CD14-positive monocyte (primary cell): ENCODE results near the gene SDF4. TPM values are rescaled to one million over a fixed set of nuclear protein-coding genes. Genes with fewer than 3 reads are reported as not detected.

Experiments
- DNase-seq, 3 donors: peaks; one replicate each; pipeline ENCODE4 v3.0.0-alpha.2; 2011 to 2022
- H2AFZ ChIP-seq: 2 replicates; pipeline ENCODE4 v1.6.0; 2012; ENCODE audit warnings: mild to moderate bottlenecking, low read depth, low read length, inconsistent platforms; ENCODE audit not compliant: insufficient read depth, poor library complexity, severe bottlenecking
- H3K27ac ChIP-seq, 2 donors: 1 replicate in 1 of 2; 2 replicates in 1 of 2; pipeline ENCODE4 v1.5.1; 2012 to 2013; ENCODE audit warnings: low read length in 2 of 2, control low read depth in 1 of 2, inconsistent platforms in 1 of 2, low read depth in 1 of 2, mild to moderate bottlenecking in 1 of 2
- H3K27me3 ChIP-seq, 2 donors: one replicate each; pipeline versions ENCODE4 v1.6.0 to v1.6.1; 2011 to 2013; ENCODE audit warnings: low read length in 2 of 2; ENCODE audit not compliant: control insufficient read depth in 2 of 2, insufficient read depth in 2 of 2
- H3K36me3 ChIP-seq, 2 donors: replicated peaks in 1 of 2; 1 replicate in 1 of 2; 2 replicates in 1 of 2; pipeline versions ENCODE4 v1.5.1 to v1.6.1; 2012 to 2013; ENCODE audit warnings: low read length in 2 of 2, control low read depth in 1 of 2, inconsistent platforms in 1 of 2, mild to moderate bottlenecking in 1 of 2; ENCODE audit not compliant: insufficient read depth in 2 of 2, control insufficient read depth in 1 of 2
- H3K4me1 ChIP-seq, 2 donors: 1 replicate in 1 of 2; 2 replicates in 1 of 2; pipeline versions ENCODE4 v1.5.1 to v1.6.1; 2012 to 2013; ENCODE audit warnings: low read length in 2 of 2, control low read depth in 1 of 2, inconsistent platforms in 1 of 2, mild to moderate bottlenecking in 1 of 2, moderate library complexity in 1 of 2; ENCODE audit not compliant: insufficient read depth in 2 of 2, control insufficient read depth in 1 of 2
- H3K4me2 ChIP-seq: replicated peaks from 2 replicates; pipeline ENCODE3; 2012; ENCODE audit warnings: low read length, moderate library complexity, mild to moderate bottlenecking; ENCODE audit not compliant: poor library complexity, severe bottlenecking; ENCODE audit errors: extremely low read depth
- H3K4me3 ChIP-seq, 3 experiments: fragments of 200-600 bp in 1 of 3; sonication (generic) in 1 of 3; replicated peaks in 1 of 3; 1 replicate in 2 of 3; 2 replicates in 1 of 3; pipeline ENCODE4 v1.5.1; 2011 to 2013; ENCODE audit warnings: low read length in 3 of 3, mild to moderate bottlenecking in 3 of 3, control low read depth in 2 of 3, low read depth in 2 of 3, inconsistent platforms in 1 of 3, moderate library complexity in 1 of 3
- H3K79me2 ChIP-seq: 2 replicates; pipeline ENCODE4 v1.6.0; 2012; ENCODE audit warnings: mild to moderate bottlenecking, control low read depth, inconsistent platforms, low read length, moderate library complexity; ENCODE audit not compliant: insufficient read depth
- H3K9ac ChIP-seq: 2 replicates; pipeline ENCODE4 v1.6.0; 2017; ENCODE audit warnings: low read length, mild to moderate bottlenecking; ENCODE audit not compliant: insufficient read depth, poor library complexity, severe bottlenecking
- H3K9me3 ChIP-seq, 2 donors: replicated peaks in 1 of 2; 1 replicate in 1 of 2; 2 replicates in 1 of 2; pipeline versions ENCODE4 v1.5.1 to v1.6.1; 2012 to 2013; ENCODE audit warnings: low read length in 2 of 2, control low read depth in 1 of 2; ENCODE audit not compliant: control insufficient read depth in 1 of 2, insufficient read depth in 1 of 2
- H4K20me1 ChIP-seq: 2 replicates; pipeline ENCODE4 v1.6.0; 2012; ENCODE audit warnings: mild to moderate bottlenecking, low read length, control low read depth, moderate library complexity; ENCODE audit not compliant: insufficient read depth
- H3K27ac Mint-ChIP-seq, 7 donors: one replicate each; pipeline ENCODE4 v1.8.0; 2020; ENCODE audit warnings: mild to moderate bottlenecking in 7 of 7, mixed read lengths in 7 of 7, moderate library complexity in 6 of 7, inconsistent platforms in 2 of 7
- H3K27me3 Mint-ChIP-seq, 3 donors: one replicate each; pipeline ENCODE4 v1.8.0; 2021 to 2022; ENCODE audit warnings: low read depth in 3 of 3, mild to moderate bottlenecking in 3 of 3, mixed read lengths in 3 of 3, moderate library complexity in 3 of 3, inconsistent platforms in 1 of 3
- H3K36me3 Mint-ChIP-seq, 2 donors: one replicate each; pipeline ENCODE4 v1.8.0; 2020; ENCODE audit warnings: mixed read lengths in 2 of 2, inconsistent platforms in 1 of 2, mild to moderate bottlenecking in 1 of 2
- H3K4me1 Mint-ChIP-seq: one replicate; pipeline ENCODE4 v1.8.0; 2020; ENCODE audit warnings: mild to moderate bottlenecking, mixed read lengths
- H3K4me3 Mint-ChIP-seq, 2 donors: one replicate each; pipeline ENCODE4 v1.8.0; 2020; ENCODE audit warnings: mild to moderate bottlenecking in 2 of 2, mixed read lengths in 2 of 2, moderate library complexity in 1 of 2
- H3K9me3 Mint-ChIP-seq, 7 donors: one replicate each; pipeline ENCODE4 v1.8.0; 2020 to 2022; ENCODE audit warnings: mixed read lengths in 7 of 7, mild to moderate bottlenecking in 6 of 7, moderate library complexity in 6 of 7, inconsistent platforms in 2 of 7
- WGBS: methylation state at CpG from one replicate; pipeline ENCODE4 v1.1.5; 2013; ENCODE audit warnings: missing lambda C conversion rate; ENCODE audit not compliant: insufficient coverage; 5-methylcytosine and 5-hydroxymethylcytosine counted together
- intact Hi-C, 2 donors: fragments of 100-400 bp; cut with micrococcal nuclease; formaldehyde crosslinking; loops; one replicate each; pipeline versions ENCODE4 v1.15.0 to v1.15.1; 2023
- polyA plus RNA-seq, 3 donors: library from polyadenylated mRNA; depleted of rRNA in 1 of 3; unstranded in 2 of 3; stranded (reverse) in 1 of 3; fragments of 300-500 nt in 2 of 3; fragments of >200 nt in 1 of 3; fragmentation: Illumina TruSeq in 2 of 3; gene quantifications; 1 replicate in 2 of 3; 2 replicates in 1 of 3; pipeline ENCODE4 v1.2.3, GENCODE V29; 2012 to 2021
- TF ChIP-seq, protein P1 (sequence below): fragments of 200-600 bp; IDR thresholded peaks from one replicate; pipeline ENCODE4 v1.8.0; 2022; ENCODE audit warnings: antibody characterized with exemption, mild to moderate bottlenecking

The SDF4 gene
- polyA plus RNA-seq, 3 donors = 81.7 to 98.9 (median 89.0) TPM

DNA sequence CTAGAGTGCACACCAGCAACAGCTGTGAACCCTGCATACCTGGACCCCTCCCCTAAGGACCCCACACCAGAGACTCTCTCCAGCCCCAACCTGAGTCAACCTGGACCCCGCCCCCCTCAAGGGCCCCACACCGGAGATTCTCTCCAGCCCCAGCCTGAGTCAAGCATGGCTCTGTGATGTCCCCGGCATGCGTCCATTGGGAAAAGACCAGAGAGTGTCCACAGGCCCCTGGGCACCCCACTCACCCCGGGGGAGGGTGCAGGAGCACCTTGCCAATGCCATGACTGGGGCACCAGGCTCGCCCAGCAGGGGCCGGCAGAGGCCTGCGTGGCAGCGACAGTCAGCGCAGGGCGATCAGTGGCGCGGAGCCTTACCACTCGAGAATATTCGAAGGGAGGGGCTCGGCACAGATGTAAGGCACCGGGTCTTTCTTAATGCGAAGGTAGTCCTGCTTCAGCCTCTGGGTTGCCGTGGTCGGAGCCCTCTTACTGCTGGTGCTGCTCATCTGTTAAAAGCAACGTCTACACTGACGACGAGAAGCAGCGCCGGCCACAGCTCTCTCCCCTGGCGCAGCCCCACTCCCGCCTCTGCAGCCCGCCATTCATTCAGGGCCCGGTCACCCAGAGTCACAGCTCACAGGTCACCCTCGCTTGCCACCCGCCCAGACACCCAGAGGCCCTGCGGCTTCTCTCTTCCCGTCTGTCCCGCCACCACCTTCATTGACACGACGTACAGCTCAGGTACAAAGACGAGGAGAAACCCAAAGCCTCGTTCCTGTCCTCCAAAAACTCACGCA lies 35.9 kb upstream of the SDF4 start:
- Mint-ChIP-seq H3K9me3 (no peaks in the 10 kb centered on the region), H3K36me3 (peaks cover 49 to 75% of the 10 kb centered on the region in 2 donors), H3K4me3 (no peak overlapping the region), H3K27ac (peak overlapping the region in 1 of 7 donors; percentile 58), H3K27me3 (peaks cover 0 to 1% (median 0%) of the 10 kb centered on the region in 3 donors), H3K4me1 (peaks cover 30% of the 10 kb centered on the region)
- H3K9ac ChIP-seq = no peak overlapping the region
- H3K27me3 ChIP-seq = no peaks in the 10 kb centered on the region
- no peak overlapping the region for H3K4me3 ChIP-seq
- no peak overlapping the region for H3K27ac ChIP-seq
- peaks cover 77% of the 10 kb centered on the region for H3K79me2 ChIP-seq
- 98% methylated on average over 39 of the region's 39 CpGs for WGBS
- H3K4me1 ChIP-seq = peaks cover 17% of the 10 kb centered on the region in 2 donors
- peaks cover 92% of the 10 kb centered on the region for H4K20me1 ChIP-seq
- peaks cover 52 to 55% of the 10 kb centered on the region in 2 donors for H3K36me3 ChIP-seq
- DNase-seq = no peak
- intact Hi-C loops = no loop called here
- no peak overlapping the region for H2AFZ ChIP-seq
- H3K9me3 ChIP-seq = no peaks in the 10 kb centered on the region
- H3K4me2 ChIP-seq = no peak overlapping the region
- TF ChIP-seq, protein P1, sequence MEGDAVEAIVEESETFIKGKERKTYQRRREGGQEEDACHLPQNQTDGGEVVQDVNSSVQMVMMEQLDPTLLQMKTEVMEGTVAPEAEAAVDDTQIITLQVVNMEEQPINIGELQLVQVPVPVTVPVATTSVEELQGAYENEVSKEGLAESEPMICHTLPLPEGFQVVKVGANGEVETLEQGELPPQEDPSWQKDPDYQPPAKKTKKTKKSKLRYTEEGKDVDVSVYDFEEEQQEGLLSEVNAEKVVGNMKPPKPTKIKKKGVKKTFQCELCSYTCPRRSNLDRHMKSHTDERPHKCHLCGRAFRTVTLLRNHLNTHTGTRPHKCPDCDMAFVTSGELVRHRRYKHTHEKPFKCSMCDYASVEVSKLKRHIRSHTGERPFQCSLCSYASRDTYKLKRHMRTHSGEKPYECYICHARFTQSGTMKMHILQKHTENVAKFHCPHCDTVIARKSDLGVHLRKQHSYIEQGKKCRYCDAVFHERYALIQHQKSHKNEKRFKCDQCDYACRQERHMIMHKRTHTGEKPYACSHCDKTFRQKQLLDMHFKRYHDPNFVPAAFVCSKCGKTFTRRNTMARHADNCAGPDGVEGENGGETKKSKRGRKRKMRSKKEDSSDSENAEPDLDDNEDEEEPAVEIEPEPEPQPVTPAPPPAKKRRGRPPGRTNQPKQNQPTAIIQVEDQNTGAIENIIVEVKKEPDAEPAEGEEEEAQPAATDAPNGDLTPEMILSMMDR = no peak

DNA sequence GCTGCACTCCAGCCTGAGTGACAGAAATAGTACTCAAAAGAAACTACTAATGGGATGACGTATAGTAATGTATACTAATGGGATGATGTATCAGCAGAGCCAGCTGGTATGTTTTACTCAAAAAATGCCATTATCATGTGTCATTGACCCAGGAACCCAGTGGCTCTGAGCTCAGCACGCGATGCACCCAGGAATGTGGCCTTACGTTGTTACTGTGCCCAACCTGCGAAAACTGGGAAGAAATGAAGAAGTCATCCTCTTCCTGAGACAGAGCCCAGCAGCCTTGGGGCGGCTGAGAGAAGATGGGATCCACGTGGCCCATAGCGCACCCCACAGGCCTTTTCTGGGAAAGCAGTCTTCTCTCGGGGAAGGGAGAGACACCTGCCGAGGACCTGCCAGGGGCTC lies 33.1 kb upstream of the SDF4 start:
- peaks cover 19% of the 10 kb centered on the region for H3K4me1 Mint-ChIP-seq
- H3K4me3 ChIP-seq = no peak overlapping the region
- TF ChIP-seq, protein P1 = no peak
- H3K9me3 ChIP-seq = no peaks in the 10 kb centered on the region
- H2AFZ ChIP-seq = no peak overlapping the region
- H3K36me3 ChIP-seq = peaks cover 60 to 81% of the 10 kb centered on the region in 2 donors
- no peaks in the 10 kb centered on the region for H3K27me3 Mint-ChIP-seq
- H3K4me3 Mint-ChIP-seq = no peak overlapping the region
- no peak overlapping the region for H3K4me2 ChIP-seq
- peaks cover 12 to 15% of the 10 kb centered on the region in 2 donors for H3K4me1 ChIP-seq
- no peak overlapping the region for H3K27ac ChIP-seq
- no peaks in the 10 kb centered on the region for H3K27me3 ChIP-seq
- H3K79me2 ChIP-seq = peaks cover 52% of the 10 kb centered on the region
- intact Hi-C loops = no loop called here
- no peak for DNase-seq
- H3K9me3 Mint-ChIP-seq = no peaks in the 10 kb centered on the region
- WGBS = 96% methylated on average over 9 of the region's 10 CpGs
- no peak overlapping the region for H3K9ac ChIP-seq
- H4K20me1 ChIP-seq = peaks cover 91% of the 10 kb centered on the region
- H3K36me3 Mint-ChIP-seq = peaks cover 51 to 81% of the 10 kb centered on the region in 2 donors
- H3K27ac Mint-ChIP-seq = no peak overlapping the region
